NCI-H146 treated with DMSO at 0.1 percent for 48 hours (cell line): ENCODE measurements around the gene TFEB.

Experiments used
- DNase-seq: peaks from one replicate; lab custom pipeline; 2025; ENCODE audit not compliant: unreplicated experiment; lab: John Stamatoyannopoulos, UW

The TFEB gene

DNA sequence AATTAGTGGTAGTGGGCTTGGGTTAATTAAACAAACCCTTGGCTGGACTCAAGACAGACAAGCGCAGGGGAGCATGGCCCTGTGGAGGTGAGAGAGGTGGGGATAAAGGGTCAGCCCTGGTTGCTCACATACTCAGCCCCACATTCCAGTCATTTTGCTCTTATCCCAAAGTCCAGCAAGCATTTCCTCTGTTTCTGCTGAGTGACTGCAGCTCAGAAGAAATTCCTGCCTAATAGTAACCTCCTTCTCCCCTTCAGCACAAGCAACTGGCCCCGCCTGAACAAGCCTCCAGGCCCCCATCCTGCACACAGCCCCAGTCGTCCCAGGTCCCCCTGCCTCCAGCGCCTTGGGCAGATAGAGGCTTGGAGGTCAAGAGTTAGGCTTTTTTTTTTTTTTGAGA lies 3.6 kb upstream of the TFEB start:
- DNase-seq, result no peak

DNA sequence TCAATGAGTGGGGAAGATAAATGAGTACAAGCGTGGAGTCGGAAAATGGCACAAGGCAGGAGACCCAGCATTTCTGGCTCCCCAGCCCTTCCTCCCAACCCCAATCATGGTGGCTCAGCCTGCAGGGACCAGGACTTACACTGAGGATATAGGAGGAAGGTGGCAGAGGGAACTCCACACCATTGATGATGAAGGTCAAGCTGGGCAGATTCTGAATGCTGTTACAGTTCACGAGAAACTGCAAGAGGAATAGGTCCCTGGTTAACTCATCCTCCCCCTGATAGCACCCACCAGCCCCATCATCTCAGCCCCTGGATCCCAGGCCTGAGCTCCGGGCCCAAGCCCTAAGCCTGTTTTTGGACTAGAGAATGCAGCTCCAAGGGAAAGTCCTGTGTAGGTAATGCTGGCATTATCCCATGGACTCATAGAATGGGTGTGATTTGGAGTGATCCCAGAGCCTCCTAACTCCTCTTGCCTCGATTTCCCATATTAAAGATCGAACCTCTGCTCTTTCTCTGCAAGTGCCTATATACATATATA lies 2.3 kb upstream of the TFEB start:
- no peak for DNase-seq

DNA sequence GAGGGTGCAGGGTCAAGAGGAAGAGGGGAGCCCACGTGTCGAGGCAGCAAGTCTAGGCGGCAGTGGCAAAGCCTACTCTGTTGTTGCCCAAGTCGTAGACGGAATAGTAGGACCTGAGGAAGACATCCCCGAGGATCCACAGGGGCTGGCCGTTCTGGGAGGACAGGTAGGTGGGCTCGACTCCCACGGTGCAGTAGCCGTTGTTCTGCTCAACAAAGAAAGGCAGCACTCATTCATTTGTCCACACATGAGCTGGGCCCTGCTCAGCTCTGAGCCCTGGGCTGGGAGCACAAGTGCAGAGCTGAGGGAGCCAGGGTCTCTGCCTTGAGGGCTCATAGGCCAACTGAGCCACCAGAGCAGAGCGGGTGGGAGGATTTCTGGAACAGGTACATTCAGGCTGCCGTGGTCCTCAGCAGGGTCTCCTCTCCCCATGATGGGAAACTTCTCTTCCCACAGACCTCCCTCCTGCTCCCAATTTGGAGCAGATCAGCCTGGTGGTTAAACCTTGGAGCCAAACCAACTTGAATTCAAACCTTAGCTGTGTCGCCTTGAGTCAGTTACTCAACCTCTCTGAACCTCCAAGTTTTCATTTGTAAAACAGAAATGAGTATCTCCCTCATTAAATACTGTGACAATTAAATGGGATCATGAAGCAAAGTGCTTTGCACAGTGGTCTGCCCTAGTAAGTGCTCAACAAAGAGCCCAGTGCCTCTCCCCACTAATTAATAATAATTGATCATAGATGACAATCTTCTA lies 1.6 kb upstream of the TFEB start:
- no peak for DNase-seq

DNA sequence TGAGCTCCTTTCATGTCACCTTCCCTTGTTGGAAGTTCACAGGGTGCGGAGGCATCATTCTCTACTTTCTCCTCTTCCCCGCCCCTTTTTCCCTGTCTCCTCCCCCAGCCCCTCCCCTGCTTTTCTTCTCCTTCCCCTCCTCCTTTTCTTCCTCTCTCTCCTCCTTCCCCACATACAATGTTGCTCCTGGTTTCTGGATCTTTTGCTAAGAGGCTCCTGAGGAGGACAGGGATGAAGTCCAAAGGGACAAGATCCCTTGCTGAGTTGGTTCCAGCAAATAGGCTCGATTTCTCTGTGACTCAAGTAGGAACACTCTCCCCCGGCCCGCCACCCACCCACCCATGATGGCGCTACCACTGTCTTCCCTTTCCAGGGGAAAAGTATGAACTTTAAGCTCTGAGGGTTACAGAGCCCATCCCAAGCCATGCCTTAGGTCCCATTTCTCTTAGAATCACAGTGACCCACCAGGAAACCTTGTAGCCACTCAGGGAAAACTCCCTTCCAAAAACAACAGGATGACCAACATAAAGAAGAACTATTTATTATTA lies 852 bp upstream of the TFEB start:
- DNase-seq, result no peak

DNA sequence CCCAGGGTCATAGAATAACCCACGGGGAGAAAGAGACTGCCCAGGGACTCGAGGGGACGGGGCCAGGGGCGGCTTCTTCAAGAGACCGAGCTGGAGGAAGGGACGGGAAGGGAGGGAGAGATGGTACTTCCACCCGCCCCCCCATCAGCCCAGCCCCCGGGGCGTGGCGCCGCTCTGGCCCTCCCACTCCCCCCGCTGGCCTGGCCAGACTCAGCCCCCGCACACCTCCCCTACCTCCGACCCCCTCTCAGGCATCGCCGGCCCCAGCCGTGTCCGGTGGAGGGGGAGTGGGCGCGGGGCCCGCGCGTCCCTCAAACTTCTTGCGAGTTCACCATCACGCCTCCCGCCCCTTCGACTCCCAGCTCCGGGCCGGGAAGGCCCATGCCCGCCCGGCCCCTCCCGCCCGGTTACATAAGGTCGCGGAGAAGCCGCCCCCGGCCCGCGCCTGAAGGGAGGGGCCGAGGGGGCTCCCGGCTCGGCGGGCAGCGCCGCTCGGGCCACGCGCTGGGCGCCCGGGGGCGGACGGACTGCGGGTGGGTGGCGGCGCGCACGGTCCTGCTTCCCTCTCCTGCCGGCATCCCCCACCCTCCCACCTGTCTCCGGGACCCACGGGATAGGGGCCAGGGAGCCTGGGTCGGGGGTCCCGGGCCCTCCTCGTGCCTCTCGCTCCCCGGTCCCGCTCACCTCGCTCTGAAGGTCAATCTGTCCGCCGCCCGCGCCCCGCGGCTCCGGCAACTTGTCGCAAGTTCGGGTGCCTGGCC lies 562 bp downstream of the TFEB start:
- DNase-seq, result peak; percentile 90

GRCh38 chr6:41733707-41734665 lies 1.4 kb downstream of the TFEB start:
- DNase-seq, result peak; percentile 94

DNA sequence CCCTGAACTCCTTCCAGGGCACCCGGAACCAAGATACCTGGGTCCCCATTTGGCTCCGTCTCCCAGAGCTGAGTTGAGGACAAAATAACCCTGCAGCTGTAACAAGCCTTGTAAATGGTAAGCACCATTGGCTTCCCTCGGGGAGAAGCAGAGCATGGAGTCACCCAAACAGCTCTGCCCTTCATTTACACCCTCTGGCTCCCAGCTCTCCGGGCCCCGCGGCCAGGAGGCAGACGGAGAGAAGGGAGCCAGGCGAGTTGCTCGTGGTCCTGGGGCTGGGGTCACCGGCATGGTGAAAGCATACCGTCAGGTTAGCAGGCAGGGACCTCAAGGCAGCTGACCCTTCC lies 2.1 kb downstream of the TFEB start:
- DNase-seq, result no peak

DNA sequence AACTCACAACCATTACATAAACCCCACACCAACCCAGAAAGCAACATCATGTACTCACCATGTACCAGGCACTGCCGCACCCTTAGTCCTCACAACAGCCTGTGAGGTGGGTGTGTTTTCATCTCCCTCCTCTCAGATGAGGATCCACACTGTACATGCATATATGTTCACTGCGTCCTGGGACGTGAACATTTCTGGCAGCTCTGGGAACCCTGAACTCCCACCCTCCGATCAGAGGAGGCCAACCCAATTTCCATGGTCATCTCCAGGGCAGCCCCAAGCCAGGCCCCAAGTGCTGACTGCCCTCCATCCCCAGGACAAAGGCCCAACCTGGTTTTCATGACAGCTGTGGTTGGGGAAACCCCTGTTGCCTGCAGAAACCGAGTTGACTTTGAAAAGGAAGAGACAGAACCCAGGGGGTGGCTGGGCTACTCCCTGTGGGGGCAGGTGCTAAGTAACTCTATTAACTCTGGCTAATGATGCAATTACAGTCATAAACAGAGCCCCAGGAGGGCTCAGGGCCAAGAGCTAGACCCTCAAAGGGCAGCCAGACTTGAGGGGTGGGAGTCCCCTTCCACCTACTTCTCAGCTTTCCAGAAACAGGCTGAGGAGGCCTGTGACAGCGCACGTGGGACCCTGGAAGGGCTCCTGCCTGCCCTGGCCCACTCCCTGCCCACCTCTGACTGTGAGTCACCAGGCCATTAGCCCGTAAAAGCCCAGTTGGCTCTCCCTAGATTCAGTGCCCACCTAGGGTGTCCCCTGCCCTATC lies 2.6 kb downstream of the TFEB start:
- DNase-seq, result peak; percentile 97

- no peak for DNase-seq
These were observed 3.3 kb downstream of the TFEB start for GRCh38 chr6:41732149-41732548.

GRCh38 chr6:41731561-41732086 lies 3.8 kb downstream of the TFEB start:
- no peak for DNase-seq

DNA sequence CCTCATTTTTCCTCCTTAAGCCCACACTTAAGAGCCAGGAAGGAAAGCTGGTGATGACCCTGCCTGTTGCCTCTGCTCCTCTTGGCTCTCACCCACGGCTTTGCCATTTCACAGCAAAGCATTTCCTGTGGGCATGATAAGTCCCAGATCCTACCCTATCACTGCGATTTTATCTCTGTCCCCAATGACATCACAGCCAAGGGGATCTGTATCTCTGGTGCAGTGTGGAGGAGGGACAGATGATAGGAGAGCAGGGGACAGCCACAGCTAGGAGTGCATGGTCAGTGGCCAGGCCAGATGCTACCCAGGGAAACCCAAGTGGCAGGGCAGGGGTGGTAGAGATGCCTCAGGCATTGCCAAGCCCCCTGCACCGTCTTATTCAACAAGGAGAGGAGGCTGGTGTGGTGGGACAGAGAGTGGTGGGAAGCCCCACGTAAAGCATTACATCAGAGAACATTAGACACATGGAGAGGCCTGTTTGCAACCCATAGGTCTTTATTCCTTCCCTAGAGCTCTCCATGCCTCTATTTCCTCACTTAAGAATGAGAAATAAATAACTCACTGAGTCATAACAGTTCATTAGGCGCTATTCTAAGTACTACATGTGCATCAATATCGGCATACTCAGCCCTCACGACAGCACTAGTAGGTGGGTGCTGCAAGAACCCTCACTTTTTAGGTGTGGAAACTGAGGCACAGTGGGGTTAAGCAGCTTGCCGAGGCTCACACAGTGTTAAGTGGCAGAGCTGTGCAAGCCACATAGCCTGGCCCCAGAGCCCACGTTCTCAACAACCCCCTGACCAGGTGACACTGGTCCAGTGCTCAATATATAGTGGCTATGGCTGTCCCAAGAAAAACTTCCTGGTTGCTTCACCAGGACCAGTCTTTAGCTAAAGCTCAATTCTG lies 4.6 kb downstream of the TFEB start:
- no peak for DNase-seq

DNA sequence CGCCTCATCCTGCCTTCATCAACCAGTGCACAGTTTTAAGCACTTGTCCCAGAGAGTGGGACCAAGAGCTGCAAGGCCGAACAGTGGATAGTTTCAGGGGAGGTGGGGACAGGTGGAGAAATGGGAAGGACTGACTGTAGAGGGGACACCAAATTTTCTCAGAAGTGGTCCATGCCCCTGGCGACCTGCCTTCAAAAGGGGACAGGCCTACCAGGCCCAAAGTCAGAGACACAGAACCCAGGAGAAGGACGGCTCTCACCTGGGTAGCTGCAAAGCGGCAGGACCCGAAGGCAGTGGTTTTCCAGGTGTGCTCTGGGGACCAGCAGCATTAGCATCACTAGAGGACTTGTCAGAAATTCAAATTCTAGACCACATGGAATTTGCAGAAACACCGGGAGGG lies 5.8 kb downstream of the TFEB start:
- no peak for DNase-seq

GRCh38 chr6:41728954-41729353 lies 6.5 kb downstream of the TFEB start:
- no peak for DNase-seq

GRCh38 chr6:41728073-41728936 lies 7.1 kb downstream of the TFEB start:
- peak; percentile 100 for DNase-seq

DNA sequence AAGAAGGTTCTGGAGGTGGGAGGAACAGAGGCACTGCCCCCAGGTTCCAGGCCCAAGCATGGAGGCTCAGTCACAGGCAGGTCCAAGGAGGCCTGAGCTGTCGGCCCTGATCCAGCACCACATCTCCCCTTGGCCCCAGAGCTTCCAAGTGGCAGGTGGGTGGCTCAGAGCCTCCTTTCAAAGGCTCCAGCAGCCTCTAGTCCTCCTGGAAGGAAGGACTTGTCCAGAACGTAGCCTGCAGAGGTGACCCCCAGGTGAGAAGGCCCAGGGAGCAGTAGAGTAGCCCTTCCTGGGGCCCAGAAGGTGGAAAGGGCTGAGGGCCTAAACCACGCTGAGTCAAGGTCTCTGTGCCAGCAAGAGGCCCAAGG lies 7.7 kb downstream of the TFEB start:
- no peak for DNase-seq

- no peak for DNase-seq
These were observed 8.5 kb downstream of the TFEB start for GRCh38 chr6:41726876-41727275.

- DNase-seq, result no peak
These were observed 10.6 kb downstream of the TFEB start for GRCh38 chr6:41724586-41725501.
